IPS DF 6.9 (cell line): ENCODE results near the gene MSI1.

Source experiments
- DNase-seq: peaks from one replicate; pipeline ENCODE4 v3.0.0-alpha.2; 2013; ENCODE audit warnings: low read depth, low spot score
- H3K27ac ChIP-seq: one replicate; pipeline ENCODE4 v1.5.1; 2013; ENCODE audit warnings: low read length, control low read depth
- H3K27me3 ChIP-seq: 2 replicates; pipeline ENCODE4 v1.6.1; 2013; ENCODE audit warnings: mild to moderate bottlenecking, low read length; ENCODE audit not compliant: control insufficient read depth, insufficient read depth
- H3K36me3 ChIP-seq: 2 replicates; pipeline ENCODE4 v1.6.1; 2013; ENCODE audit warnings: low read length; ENCODE audit not compliant: control insufficient read depth, insufficient read depth
- H3K4me1 ChIP-seq: 2 replicates; pipeline ENCODE4 v1.6.1; 2013; ENCODE audit warnings: low read length; ENCODE audit not compliant: control insufficient read depth, insufficient read depth
- H3K4me3 ChIP-seq: 2 replicates; pipeline ENCODE4 v1.5.1; 2013; ENCODE audit warnings: mild to moderate bottlenecking, low read length
- H3K9me3 ChIP-seq: 2 replicates; pipeline ENCODE4 v1.6.1; 2013; ENCODE audit warnings: low read length, inconsistent platforms; ENCODE audit not compliant: control insufficient read depth, insufficient read depth
- WGBS: extraction: QIAGEN DNeasy Blood & Tissue Kit; methylation state at CpG from one replicate; pipeline ENCODE4 v1.1.7; 2013; ENCODE audit warnings: mixed read lengths, missing lambda C conversion rate; ENCODE audit not compliant: insufficient read length, insufficient coverage; 5-methylcytosine and 5-hydroxymethylcytosine counted together

The MSI1 gene

DNA sequence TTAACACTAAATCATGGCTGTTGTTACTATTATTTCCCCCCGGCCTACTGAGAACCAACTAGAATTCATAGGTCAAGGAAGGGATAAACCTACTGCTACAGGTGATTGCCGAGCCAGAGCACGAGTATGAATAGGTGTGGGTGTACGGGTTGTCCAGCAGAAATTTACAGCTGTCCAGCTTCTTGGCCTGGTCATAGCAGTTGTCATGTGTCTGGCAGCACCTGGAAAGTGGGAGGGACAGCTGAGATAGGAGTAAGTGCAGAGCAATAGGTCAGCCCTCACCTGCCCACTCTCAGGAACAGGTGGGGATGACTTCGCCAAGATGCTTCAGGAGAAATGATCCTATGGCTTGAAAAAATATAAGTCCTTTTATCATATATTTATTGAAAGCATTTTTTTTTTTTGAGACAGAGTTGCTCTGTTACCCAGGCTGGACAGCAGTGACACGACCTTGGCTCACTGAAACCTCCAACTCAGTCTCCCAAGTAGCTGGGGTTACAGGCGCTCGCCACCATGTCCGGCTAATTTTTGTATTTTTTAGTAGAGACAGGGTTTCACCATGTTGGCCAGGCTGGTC, 44.0 kb downstream of the MSI1 start:
- Histone ChIP-seq H3K36me3 (no peaks in the 10 kb centered on the region), H3K27me3 (no peaks in the 10 kb centered on the region; the same call in 1 of the 2 replicates), H3K9me3 (no peaks in the 10 kb centered on the region), H3K4me1 (no peaks in the 10 kb centered on the region), H3K27ac (no peak overlapping the region), H3K4me3 (no peak overlapping the region)
- DNase-seq: no peak
- no CpG with 5 or more reads among the region's 9 CpGs for WGBS

DNA sequence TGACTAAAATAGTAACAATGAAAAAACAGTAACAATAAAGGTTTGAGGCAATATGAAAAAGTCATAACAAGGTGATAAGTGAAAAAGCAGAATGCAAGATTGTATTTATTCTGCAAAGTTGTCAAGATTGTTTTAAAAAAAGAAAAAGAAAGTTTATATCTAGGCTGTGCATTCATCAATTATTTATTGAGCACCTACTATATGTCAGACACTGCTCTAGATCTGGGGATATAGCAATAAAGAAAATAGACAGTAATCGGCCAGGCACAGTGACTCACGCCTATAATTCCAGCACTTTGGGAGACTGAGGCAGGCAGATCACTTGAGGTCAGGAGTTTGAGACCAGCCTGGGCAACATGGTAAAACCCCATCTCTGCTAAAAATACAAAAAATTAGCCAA, 45.2 kb downstream of the MSI1 start:
- WGBS: no CpG with 5 or more reads among the region's 2 CpGs
- Histone ChIP-seq H3K4me3 (no peak overlapping the region), H3K4me1 (no peaks in the 10 kb centered on the region), H3K36me3 (no peaks in the 10 kb centered on the region), H3K27ac (no peak overlapping the region), H3K9me3 (no peaks in the 10 kb centered on the region), H3K27me3 (no peaks in the 10 kb centered on the region; the same call in 1 of the 2 replicates)
- DNase-seq: no peak

GRCh38 chr12:120321382-120322202, 47.4 kb downstream of the MSI1 start:
- no CpG with 5 or more reads among the region's 13 CpGs for WGBS

DNA sequence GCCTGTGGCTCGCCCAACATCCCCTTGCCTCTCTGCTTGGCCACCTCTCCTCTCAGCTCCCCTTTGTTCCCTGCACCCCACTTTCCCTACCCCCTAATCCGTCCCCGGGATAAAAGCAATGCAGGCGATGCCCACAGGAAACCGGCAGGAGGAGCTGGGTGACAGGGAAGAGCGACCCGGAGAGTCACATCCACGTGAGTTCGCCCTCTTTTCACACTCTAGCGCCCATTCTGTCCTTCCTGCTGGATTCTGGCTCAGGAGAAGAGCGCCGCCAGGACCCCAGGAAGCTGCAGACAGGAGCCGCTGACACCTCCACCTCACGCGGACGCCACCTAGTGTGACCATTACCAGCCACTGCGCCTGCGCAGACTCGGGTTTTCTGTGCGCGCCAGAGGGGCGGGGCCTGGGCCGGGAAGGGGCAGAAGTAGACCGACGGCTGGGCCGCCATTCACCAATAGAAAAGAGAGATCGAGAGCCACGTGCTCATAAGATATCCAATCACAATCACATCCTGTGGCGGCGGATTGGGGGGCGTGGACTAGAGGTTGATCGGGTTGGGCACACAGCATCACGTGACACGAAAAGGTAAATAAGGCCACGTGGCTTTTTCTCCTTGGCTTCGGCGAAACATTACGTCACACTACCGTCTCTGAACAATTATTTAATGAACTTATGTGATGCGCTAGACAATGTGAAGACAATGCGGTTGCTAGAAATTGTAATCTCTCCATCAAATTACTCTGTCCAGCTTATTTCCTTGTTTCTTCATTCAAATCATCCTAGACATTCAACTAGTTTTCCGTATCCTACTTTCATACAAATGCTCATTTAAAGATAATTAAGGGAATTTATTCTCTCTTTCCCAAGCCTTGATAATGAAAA, 51.5 kb downstream of the MSI1 start:
- H3K9me3 ChIP-seq: no peaks in the 10 kb centered on the region
- H3K27ac ChIP-seq: no peak overlapping the region
- no peaks in the 10 kb centered on the region; the same call in 1 of the 2 replicates for H3K27me3 ChIP-seq
- peak; percentile 94 for DNase-seq
- H3K4me3 ChIP-seq: peak overlapping the region; percentile 44; the same call in 1 of the 2 replicates
- no peaks in the 10 kb centered on the region for H3K36me3 ChIP-seq
- no CpG with 5 or more reads among the region's 42 CpGs for WGBS
- H3K4me1 ChIP-seq: no peaks in the 10 kb centered on the region

More at GRCh38 chr12:120321382-120322202, 47.4 kb downstream of the MSI1 start:
- no peak for DNase-seq
- no peaks in the 10 kb centered on the region for H3K36me3 ChIP-seq
- H3K27ac ChIP-seq: no peak overlapping the region
- no peaks in the 10 kb centered on the region for H3K4me1 ChIP-seq
- no peaks in the 10 kb centered on the region for H3K9me3 ChIP-seq
- H3K27me3 ChIP-seq: no peaks in the 10 kb centered on the region; the same call in 1 of the 2 replicates
- no peak overlapping the region for H3K4me3 ChIP-seq

DNA sequence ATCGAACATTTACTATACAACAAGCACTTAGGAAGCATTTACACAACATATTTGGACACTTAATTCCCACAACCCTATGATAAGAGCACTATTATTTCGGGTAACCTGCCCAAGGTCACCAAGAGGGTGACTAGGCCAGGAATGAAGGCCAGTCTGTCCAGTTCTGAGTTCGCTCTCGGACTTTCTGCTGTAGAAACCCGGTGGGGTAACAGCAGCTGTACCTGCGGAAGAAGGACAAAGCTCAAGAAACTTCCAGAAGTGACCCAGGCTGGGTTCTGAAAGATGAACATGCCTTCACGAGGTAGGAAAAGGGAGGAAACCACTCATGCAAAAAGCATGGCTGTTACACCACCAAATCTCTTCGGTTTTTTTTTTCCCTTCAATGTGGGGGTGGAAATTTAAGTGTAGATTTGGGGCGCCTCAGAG, 52.2 kb downstream of the MSI1 start:
- Histone ChIP-seq H3K36me3 (no peaks in the 10 kb centered on the region), H3K9me3 (no peaks in the 10 kb centered on the region), H3K27me3 (no peaks in the 10 kb centered on the region), H3K27ac (no peak overlapping the region), H3K4me1 (no peaks in the 10 kb centered on the region), H3K4me3 (peak overlapping the region; percentile 44; the same call in 1 of the 2 replicates)
- WGBS: no CpG with 5 or more reads among the region's 9 CpGs
- no peak for DNase-seq

DNA sequence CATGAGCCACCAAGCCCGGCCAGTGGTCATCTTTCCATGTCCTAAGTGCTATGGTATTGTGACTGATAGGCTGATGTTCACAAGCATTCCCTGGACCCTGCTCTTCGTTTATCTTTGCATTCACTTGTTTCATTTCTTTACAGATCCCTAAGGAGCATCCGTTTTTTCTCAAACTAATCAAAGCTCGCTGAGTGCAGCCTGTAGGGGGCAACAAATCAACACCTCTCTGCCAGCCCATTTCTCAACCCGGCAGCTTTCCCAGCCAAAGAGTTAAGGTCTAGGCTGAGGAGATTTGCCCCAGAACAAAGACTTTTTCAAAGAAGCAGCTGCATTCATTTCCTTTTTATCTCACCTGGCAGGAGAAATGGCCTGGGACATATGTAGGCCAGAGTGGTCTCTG, 54.7 kb downstream of the MSI1 start:
- H3K4me3 ChIP-seq: no peak overlapping the region
- no peaks in the 10 kb centered on the region for H3K9me3 ChIP-seq
- WGBS: no CpG with 5 or more reads among the region's 5 CpGs
- no peak overlapping the region for H3K27ac ChIP-seq
- no peaks in the 10 kb centered on the region for H3K27me3 ChIP-seq
- DNase-seq: peak; percentile 31
- H3K36me3 ChIP-seq: no peaks in the 10 kb centered on the region
- H3K4me1 ChIP-seq: no peaks in the 10 kb centered on the region

- Histone ChIP-seq H3K4me3 (peak within 1 kb of the TSS; percentile 96), H3K36me3 (no peaks in the 10 kb centered on the region), H3K27me3 (no peaks in the 10 kb centered on the region), H3K4me1 (no peaks in the 10 kb centered on the region), H3K9me3 (no peaks in the 10 kb centered on the region), H3K27ac (no peak within 1 kb of the TSS)
- no peak for DNase-seq
- WGBS: no CpG with 5 or more reads among the region's 31 CpGs
Observed at GRCh38 chr12:120301962-120302815, 66.8 kb downstream of the MSI1 start, which contains the start of gene SIRT4. TSS of gene SIRT4 (plus strand) at chr12:120302321. CDS start at chr12:120303562, 1,241 bp downstream.

DNA sequence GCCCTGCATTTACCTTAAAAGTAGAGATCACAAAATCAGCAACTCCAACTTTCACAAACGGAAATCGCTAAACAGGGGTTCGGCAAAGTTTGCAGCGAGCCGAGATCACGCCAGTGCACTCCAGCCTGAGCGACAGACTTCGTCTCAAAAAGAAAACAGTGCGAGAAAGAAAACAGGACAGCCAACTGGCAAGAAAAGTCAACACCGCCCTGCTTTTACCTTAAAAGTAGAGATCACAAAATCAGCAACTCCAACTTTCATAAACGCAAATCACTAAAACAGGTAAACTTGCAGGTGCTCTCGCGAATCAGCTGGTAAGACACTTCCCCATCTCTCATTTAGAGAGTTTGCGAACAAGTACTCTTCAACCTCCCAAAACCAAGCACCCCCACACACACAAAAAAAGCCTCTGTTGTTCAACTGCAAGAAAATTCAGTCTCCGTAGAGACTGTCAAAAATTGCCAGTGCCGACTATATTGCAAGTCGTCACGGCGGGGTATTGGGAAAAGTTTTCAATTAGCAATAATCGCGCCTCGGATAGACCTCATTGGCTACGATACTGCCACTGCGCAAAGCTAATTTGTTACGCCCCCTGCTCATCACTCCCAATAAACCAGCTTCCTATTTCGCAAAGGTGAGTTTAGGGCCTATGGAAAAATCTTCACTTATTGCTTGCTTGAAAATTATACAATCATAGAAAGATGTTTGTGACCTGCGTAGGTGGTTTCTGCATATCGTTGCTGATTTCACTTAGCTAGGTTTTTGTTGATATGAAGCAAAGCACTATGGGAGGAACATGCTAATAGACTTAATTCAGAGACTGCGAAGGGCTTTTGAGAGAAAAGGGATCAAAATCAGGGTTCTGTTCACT, 76.1 kb downstream of the MSI1 start, which contains the start of gene RNU4-1:
TSS of gene RNU4-1 (minus strand) at position 577 of the 871 bp plus-strand sequence.
- no peaks in the 10 kb centered on the region for H3K27me3 ChIP-seq
- no CpG with 5 or more reads among the region's 29 CpGs for WGBS
- H3K9me3 ChIP-seq: no peaks in the 10 kb centered on the region
- H3K4me1 ChIP-seq: peaks cover 2% of the 10 kb centered on the region; the same call in 1 of the 2 replicates
- H3K27ac ChIP-seq: no peak within 1 kb of the TSS
- H3K36me3 ChIP-seq: no peaks in the 10 kb centered on the region
- DNase-seq: peak; percentile 87
- peak within 1 kb of the TSS; percentile 56; the same call in 1 of the 2 replicates for H3K4me3 ChIP-seq

DNA sequence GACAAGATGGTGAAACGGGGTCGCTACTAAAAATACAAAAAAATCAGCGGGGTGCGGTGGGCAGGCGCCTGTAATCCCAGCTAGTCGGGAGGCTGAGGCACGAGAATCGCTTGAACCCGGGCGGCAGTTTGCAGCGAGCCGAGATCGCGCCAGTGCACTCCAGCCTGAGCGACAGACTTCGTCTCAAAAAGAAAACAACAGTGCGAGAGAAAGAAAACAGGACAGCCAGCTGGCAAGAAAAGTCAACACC, 76.6 kb downstream of the MSI1 start:
- WGBS: no CpG with 5 or more reads among the region's 17 CpGs
- H3K9me3 ChIP-seq: no peaks in the 10 kb centered on the region
- H3K36me3 ChIP-seq: no peaks in the 10 kb centered on the region
- H3K27ac ChIP-seq: no peak overlapping the region
- peak overlapping the region; percentile 56; the same call in 1 of the 2 replicates for H3K4me3 ChIP-seq
- no peak for DNase-seq
- H3K4me1 ChIP-seq: peaks cover 2% of the 10 kb centered on the region; the same call in 1 of the 2 replicates
- H3K27me3 ChIP-seq: no peaks in the 10 kb centered on the region
